Stimulated activated CD4-positive, alpha-beta T cell treated with anti-CD3 and anti-CD28 coated beads, TNF-alpha, amount 100 ng/mL, for 48 hours (primary cell): ENCODE data around the gene CCR7.
"Not testable (repeated sequence)": the region's sequence is repeated elsewhere in the genome, so short reads cannot be mapped to it uniquely, and the experiment has no call there.

Source experiments
- DNase-seq, 3 donors: peaks; one replicate each; pipeline ENCODE4 v3.0.0-alpha.2; 2020; ENCODE audit warnings: low read depth in 3 of 3

CCR7 gene

DNA sequence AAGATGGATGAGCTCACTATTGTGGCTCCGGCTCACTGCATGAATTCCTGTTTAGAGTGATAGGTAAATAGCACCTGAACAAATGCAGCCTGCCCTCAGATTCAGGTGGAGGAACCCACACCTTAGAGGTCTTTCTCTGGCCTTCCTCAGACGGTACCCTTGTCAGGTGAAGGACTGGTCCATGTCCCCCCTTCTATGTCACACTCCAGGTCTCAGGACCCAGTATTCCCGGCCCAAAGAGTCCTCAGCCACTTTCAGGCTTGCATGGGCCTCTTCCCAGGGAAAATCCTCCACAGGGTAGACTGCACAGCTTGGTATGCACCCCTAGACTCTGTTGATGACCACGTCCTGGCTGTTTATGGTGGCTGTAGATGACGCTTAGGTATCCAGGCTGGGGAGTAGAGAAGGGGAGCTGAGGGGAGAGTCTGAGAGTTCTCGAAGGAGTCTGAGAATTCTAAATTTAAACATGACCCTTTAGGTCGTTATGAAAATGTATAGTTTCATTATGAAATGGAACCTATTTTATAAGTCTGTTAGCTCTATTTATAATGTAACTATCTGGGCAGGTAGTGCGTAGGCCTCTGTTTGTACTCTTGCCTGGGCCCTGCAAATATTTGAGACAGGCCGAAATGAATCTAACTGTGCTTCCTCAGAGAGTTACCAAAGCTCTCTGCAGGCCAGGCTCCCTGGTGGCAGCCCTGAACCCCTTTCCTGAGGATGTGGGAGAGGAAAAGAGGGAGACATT lies 32.5 kb upstream of the CCR7 start:
- no peak for DNase-seq

DNA sequence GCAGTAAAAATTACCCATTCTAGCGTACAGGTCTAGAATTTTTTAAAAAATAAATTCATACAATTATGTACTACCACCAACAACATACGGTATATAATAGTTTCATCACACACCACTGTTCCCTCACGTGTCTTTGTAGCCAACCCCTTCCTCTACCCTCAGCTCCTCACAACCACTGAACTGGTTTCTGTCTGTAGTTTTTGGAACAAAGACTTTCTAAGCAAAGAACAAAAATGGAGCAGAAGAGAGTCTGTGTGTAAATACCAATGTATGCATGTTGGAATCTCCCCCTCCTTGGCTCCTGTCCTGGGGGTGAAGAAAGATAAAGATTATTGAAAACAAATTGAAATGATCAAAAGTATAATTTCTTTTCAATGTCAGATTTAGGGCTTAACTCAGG lies 31.9 kb upstream of the CCR7 start:
- no peak for DNase-seq

DNA sequence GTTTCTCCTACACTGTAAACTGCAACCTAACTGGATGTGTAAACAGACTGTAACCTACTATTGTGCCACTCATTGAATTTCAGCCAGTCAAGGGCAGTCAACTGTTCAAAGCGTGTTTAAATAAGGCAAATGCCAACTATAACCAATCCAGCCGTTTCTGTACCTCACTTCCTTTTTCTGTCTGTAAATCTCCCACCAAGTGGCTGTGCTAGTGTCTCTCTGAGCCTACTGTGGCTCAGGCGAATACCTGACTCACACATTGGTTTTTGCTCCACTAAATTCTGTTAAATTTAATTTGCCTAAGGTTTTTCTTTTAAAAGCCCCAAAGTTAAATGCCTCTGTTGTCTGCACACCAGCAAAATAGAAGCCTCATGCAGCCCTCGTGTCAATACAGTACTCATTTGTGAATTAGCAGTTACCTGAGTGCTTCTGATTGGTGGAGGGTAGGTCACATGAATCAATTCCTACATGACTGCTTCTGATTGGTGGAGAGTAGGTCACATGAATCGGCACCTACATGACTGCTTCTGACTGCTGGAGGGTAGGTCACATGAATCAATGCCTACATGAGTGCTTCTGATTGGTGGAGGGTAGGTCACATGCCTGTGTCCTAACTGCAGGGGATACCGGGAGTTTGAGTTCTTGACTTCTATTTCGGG lies 31.1 kb upstream of the CCR7 start:
- no peak for DNase-seq

DNA sequence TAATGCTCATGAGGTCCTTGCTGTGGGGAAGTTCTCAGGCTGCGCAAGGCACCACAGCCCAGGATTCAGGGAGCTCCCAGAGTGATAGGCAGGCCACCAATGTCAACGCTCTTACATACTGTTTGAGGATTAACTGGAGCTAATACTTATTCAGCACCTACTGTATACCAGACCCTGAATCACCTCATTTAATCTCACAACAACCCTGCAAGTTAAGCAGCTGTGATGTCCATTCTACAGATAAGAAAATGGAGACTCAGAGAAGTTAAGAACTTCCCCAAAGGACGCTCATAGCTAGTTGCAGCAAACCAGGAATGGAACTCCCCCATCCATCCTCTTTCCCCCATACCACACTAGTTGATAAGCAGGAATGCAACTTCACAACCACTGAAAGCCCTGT lies 25.5 kb upstream of the CCR7 start:
- DNase-seq, result no peak

DNA sequence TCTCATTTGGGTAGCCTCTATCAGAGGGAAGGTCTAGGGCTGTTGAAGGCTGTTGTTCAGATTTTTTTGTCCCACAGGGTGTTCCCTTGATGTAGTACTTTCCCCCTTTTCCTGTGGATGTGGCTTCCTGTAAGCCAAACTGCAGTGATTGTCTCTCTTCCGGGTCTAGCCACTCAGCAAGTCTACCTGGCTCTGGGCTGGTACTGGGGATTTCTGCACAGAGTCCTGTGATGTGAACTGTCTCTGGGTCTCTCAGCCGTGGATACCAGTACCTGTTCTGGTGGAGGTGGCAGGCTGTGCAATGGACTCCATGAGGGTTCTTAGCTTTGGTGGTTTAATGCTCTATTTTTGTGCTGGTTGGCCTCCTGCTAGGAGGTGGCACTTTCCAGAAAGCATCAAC lies 23.3 kb upstream of the CCR7 start:
- no peak for DNase-seq

DNA sequence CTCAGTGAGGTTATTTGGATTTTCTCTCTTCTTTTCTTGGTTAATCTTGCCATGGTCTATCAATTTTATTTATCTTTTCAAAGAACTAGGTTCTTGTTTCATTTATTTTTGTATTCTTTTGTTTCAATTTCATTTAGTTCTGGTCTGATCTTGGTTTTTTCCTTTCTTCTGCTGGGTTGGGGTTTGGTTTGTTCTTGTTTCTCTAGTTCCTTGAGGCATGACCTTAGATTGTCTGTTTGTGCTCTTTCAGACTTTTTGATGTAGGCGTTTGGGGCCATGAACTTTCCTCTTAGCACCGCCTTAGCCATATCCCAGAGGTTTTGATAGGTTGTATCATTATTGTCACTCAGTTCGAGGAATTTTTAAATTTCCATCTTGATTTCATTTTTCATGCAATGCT lies 21.0 kb upstream of the CCR7 start:
- not testable (repeated sequence) for DNase-seq

DNA sequence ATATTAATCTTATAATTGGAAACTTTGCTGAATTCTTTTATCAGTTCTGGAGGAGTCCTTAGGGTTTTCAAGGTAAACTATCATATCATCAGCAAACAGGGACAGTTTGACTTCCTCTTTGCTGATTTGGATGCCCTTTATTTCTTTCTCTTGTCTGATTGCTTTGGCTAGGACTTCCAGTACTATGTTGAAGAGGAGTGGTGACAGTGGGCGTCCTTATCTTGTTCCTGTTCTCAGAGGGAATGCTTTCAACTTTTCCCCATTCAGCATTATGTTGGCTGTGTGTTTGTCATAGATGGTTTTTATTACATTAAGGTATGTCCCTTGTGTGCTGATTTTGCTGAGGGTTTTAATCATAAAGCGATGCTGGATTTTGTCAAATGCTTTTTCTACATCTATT lies 19.7 kb upstream of the CCR7 start:
- not testable (repeated sequence) for DNase-seq

DNA sequence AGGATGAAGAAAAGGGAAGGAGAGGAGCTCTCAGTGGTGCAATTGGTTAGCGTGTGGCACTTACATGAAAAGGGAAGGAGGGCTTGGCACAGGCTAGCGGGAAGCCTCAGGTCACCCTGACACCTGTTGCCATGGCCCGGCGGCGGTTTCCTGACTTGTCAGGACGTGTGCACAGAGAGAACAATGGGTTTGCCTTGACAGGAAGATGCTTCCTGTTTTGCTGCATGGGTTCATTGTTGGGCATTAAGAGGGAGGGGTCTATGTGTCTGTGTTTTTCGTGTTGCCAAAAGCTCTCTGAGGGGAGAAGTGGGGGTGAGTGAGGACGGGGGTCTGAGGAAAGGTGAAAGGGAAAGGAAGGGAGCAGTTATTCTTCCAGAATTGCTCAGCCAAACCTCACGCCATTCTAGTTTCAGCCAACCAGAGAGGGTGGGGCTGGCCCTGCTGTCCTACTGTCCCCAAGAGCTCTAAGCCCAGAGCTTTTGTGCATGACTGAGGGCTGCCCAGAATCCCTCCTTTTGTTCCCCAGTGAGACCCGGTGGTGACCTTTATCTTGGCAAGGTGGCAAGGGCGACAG lies 17.1 kb upstream of the CCR7 start:
- no peak for DNase-seq

DNA sequence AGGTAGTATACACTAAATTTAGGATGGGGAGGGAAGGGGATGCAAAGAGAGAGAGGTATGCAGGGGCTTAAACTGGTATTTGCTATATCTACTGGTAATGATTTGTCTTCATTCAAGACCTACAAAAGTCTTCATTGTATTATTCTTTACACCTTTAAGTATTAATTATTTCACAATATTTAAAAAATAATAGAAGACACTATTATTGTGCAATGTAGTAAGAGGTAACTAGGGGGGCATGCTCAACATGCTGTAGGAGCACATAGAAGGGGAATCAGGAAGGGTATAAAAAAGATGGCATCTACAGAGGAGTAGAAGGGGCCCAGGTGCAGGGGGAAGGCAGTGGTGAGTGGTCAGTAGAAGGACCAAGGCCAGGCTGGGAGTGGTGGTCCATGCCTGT lies 14.9 kb upstream of the CCR7 start:
- DNase-seq, result no peak

DNA sequence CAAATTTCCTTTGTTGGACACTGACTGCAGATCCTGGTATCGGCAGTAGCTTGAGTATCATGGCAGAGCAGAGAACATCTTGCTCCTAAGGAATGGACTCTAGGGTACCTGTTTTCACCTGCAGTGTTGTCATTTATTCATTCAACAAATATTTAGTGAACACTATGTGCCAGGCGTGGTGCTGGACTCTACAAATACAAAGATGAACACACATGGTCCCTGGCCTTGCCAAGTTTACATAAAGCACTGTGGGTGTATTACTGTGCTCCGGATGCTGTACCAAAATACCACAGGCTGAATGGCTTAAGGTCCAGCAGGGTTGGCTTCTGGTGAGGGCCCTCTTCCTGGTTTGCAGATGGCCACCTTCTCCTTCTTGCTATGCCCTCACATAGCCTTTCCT lies 14.2 kb upstream of the CCR7 start:
- no peak for DNase-seq

DNA sequence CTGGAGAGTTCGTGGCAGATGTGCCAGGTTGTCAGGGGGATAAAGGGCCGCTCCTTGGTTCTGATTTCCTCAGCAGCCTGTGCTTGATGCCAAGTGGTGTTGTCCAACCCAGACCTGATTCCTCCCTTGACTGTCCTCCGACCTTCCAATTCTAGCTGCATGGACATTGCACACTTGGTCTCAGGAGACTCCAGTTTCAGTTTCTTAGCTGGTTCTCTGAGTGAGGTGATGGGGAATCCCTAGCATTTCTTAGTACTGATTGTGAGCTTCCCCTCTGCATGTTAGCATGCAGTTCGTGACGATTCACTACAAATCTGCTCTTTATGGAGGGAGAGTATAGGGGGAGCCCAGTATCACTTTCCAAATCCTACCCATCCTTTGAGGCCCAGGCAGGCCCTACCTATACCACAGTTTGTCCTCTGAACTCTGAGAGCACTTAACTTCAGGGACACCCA lies 12.4 kb upstream of the CCR7 start:
- no peak for DNase-seq

DNA sequence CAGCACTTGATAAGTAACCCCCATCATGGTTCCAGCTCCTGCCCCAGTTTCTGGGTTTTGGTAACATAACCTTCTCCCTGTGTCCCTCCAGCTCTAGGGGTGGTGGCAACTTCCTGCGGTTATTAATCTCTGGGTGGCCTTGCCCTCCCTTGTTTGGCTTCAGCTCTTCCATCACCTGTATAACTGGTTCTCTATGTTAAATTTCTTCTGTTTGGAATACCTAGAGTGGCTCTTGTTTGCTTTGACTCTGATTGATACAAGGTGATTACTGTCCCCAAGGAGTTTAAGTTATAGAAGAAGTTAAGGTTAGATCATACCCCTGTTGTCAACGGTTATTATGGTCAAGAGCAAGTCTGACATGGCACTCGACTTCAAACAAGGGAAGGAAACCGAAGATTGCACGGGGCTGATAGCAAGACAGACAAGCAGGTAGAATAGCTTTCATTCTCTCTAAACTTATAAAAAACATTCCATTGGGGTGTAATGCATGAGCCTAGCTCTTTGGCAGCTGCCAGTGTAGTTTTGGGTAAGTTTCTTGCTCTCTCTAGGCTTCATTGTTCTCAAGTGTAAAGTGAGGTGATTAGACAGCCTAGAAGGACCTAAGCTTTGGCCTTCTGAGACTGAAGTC lies 11.0 kb upstream of the CCR7 start:
- DNase-seq, result no peak

DNA sequence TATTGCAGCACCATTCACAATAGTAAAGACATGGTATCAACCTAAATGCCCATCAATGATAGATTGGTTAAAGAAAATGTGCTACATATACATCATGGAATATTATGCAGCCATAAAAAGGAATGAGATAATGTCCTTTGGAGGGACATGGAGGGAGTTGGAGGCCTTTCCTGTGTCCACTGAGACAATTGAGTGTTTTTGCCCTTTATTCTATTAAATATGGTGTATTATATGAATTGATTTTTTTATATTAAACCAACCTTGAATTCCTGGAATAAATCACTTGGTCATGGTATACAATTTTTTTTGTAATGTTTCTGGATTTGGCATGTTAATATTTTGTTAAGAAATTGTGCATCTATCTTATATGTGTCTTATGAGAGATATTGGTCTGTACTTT lies 9.0 kb upstream of the CCR7 start:
- DNase-seq, result no peak

DNA sequence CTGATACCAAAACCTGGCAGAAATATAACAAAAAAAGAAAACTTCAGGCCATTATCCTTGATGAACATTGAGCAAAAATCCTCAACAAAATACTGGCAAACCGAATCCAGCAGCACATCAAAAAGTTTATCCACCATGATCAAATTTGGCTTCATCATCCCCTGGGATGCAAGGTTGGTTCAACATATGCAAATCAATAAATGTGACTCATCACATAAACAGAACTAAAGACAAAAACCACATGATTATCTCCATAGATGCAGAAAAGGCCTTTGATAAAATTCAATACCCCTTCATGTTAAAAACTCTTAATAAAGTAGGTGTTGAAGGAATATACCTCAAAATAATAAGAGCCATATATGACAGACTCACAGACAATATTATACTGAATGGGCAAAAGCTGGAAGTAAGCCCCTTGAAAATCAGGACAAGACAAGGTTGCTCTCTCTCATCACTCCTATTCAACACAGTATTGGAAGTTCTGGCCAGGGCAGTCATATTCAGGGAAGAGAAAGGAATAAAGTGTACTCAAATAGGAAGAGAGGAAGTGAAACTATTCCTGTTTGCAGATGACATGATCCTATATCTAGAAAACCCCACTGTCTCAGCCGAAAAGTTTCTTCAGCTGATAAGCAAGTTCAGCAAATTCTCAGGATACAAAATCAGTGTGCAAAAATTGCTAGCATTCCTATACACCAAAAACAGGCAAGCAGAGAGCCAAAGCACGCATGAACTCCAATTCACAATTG lies 7.1 kb upstream of the CCR7 start:
- not testable (repeated sequence) for DNase-seq

DNA sequence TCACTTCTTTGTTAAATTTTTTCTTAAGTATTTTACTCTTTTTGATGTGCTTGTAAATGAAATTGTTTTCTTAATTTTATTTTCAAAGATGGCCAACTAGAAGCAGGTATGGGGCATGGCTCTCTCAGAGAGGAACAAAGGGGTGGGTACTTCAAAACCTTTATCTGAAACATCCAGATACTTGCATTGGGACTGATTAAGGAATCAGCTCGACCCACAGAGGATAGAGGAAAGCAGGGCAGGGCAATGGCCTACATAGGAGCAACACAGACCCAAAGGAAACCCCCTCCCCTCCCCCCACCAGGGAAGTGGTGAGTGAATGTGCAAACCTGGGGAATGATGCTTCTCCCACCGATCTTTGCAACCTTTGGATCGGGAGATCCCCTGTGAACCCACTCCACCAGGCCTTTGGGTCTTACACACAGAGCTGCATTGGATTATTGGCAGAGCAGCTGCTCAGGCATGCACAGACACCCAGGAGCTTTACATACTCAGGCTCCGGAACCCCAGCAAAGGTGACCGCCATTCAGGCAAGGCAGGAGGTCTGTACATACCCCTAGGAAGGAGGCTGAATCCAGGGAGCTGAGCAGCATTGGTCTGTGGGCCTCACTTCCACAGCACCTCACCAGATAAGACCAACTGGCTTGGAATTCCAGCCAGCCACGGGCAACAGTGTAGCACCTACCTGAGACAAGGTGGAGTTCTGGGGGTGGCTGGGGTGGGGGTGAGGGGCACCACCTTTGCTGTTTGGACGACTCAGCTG lies 3.0 kb upstream of the CCR7 start:
- DNase-seq, result no peak

DNA sequence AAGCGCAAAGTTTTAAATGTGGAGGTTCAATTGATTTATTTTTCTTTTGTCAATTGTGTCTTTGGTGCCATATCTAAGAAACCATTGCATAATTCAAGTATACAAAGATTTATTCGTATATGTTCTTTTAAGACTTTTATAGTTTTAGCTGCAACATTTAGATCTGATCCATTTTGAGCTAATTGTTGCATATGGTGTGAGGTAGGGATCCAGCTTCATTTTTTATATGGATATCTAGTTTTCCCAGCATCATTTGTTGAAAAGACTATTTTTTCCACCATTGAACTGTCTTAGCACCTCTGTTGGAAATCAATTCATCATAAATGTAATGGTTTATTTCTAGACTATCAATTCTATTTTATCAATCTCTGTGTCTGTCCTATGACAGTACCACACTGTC lies 2.1 kb upstream of the CCR7 start:
- DNase-seq, result no peak

DNA sequence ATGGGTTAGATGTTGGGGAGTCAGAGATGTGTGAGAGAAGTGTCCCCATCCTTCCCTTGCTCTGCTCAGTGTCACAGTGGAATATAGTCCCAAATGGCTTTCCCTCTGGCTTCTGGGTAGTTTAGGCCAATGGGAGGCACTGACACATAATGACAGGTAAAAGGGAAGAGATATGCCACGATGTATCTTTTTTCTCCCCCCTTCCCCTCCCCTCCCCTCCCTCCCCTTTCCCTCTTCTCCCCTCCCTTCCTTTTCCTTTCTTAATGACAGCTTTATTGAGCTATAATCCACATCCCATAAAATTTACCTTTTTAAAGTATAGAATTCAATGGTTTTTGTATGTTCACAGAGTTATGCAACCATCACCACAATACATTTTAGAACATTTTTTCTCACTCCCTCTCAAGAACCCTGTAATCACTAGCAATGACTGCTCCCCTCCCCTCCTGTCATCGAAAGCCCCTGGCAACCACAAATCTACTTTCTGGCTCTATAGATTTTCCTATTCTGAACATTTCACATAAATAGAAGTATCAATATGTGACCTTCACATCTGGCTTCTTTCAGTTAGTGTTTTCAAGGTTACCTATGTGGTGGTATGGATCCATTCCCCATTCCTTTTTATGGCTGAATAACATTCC lies 617 bp upstream of the CCR7 start:
- no peak for DNase-seq

DNA sequence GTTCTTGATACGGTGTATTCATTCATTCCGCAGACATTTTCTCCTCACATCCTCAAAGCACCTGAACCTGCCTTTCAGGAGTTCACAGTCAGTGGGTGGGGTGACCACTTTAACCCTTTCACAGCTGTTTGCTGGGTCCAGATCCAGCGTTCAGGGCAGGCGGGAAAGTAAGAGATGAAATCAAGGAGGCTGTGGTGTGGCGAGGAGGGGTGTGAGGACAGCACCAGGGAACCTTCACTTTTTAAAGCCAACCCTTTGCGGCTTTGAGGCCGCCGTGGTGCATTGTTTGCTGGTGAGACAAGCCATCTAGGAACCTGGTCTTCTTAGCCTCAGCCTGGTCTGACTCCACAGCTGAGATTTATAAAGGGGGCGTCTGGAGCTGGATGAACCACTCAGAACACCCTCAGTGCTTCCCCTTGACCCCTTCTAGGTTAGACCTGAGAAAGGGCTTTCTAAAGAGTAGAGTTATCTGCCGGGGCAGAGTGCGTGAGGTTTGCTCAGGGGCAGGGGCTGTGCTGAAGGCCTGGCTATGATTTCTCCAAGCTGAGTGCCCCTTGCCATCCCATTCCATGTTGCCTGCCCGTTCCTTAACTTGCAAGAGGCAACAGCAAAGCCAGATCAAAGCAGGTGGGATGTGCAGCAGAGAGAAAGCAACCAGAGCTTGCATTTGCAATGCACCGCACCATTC lies 933 bp downstream of the CCR7 start:
- no peak for DNase-seq

DNA sequence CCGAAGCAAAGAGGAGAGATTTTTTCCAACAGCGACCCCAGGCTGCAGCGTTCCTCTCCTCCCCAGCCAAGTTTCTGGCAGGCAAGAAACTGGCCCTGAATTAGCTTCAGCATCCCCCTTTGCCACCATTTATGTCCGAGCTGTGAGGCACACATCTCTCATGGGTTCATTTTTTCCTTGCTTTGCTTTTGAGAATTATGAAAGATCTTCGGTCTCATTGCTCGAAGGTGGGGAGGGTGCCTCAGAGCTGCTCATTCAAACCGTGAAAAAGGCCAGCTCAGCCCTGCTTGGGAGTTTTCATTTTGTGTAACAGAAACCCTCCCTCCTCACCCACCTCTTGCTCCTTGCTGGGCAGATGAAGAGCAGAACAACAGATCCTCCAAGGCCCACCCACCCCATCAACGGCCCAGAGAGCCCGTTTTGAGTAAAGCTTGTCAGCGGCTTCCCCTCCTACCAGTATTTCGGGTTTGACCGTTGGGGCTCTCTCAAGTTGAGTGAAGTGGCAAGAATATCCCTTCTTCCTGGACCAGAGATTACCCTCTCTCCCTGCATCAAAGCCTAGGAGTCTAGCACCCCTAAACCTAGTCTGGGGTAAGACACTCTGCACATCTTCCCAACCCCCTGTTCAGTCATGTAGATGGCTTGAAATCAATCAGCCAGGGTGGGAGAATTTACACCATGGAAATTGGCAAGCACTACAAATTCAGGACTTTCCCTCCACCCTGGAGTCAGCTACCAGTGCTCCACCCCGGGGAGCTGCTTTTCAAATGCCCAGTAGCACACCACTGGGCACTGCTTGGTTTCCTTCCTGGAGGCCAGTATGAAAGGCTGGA lies 1.8 kb downstream of the CCR7 start:
- peak in 2 of 3 donors; percentile 59 to 68 for DNase-seq
